GM23248 (cell line): ENCODE measurements around the gene ATP4A. TPM values are rescaled to one million over a fixed set of nuclear protein-coding genes. Genes with fewer than 3 reads are reported as not detected.

Experiments used
- DNase-seq: peaks from one replicate; pipeline ENCODE4 v3.0.0-alpha.2; 2015
- H2AFZ ChIP-seq: fragments of 200-600 bp; sonication (generic); 2 replicates; pipeline ENCODE4 v1.6.1; 2016; ENCODE audit warnings: antibody characterized with exemption
- H3F3A ChIP-seq: fragments of 200-600 bp; sonication (generic); 2 replicates; pipeline ENCODE4 v1.6.1; 2016; ENCODE audit warnings: mild to moderate bottlenecking, antibody characterized with exemption, mixed run types; ENCODE audit not compliant: insufficient read depth
- H3K27ac ChIP-seq: fragments of 200-600 bp; sonication (generic); 2 replicates; pipeline ENCODE4 v1.5.1; 2016; ENCODE audit warnings: mild to moderate bottlenecking
- H3K27me3 ChIP-seq: fragments of 200-600 bp; sonication (generic); replicated peaks from 2 replicates; pipeline ENCODE4 v1.6.1; 2016; ENCODE audit warnings: mild to moderate bottlenecking; ENCODE audit not compliant: insufficient read depth
- H3K36me3 ChIP-seq: fragments of 200-600 bp; sonication (generic); 2 replicates; pipeline ENCODE4 v1.6.1; 2016; ENCODE audit warnings: low read depth, mild to moderate bottlenecking
- H3K4me1 ChIP-seq: fragments of 200-600 bp; sonication (generic); 2 replicates; pipeline ENCODE4 v1.6.1; 2016; ENCODE audit warnings: mild to moderate bottlenecking; ENCODE audit not compliant: insufficient read depth
- H3K4me2 ChIP-seq: fragments of 200-600 bp; sonication (generic); one replicate; pipeline ENCODE4 v1.6.1; 2016; ENCODE audit warnings: mild to moderate bottlenecking; ENCODE audit not compliant: unreplicated experiment
- H3K4me3 ChIP-seq: fragments of 200-600 bp; sonication (generic); 2 replicates; pipeline ENCODE4 v1.5.1; 2016; ENCODE audit warnings: mild to moderate bottlenecking
- H3K79me2 ChIP-seq: fragments of 200-600 bp; sonication (generic); 2 replicates; pipeline ENCODE4 v1.6.1; 2016; ENCODE audit warnings: mild to moderate bottlenecking; ENCODE audit not compliant: insufficient read depth
- H3K9ac ChIP-seq: fragments of 200-600 bp; sonication (generic); 2 replicates; pipeline ENCODE4 v1.6.1; 2016; ENCODE audit warnings: mild to moderate bottlenecking
- H3K9me2 ChIP-seq: fragments of 200-600 bp; sonication (generic); 2 replicates; pipeline ENCODE4 v1.6.1; 2016; ENCODE audit warnings: mixed run types, mild to moderate bottlenecking, moderate library complexity; ENCODE audit not compliant: insufficient read depth
- H3K9me3 ChIP-seq: fragments of 200-600 bp; sonication (generic); one replicate; pipeline ENCODE4 v1.6.1; 2017; ENCODE audit warnings: low read depth
- H4K20me1 ChIP-seq: fragments of 200-600 bp; sonication (generic); 2 replicates; pipeline ENCODE4 v1.6.0; 2016; ENCODE audit not compliant: insufficient read depth
- EZH2 ChIP-seq: fragments of 200-600 bp; sonication (generic); IDR thresholded peaks from 2 replicates; pipeline ENCODE4 v1.6.1; 2018; ENCODE audit warnings: antibody characterized with exemption, mild to moderate bottlenecking; ENCODE audit not compliant: insufficient read depth, poor library complexity, severe bottlenecking
- EZH2phosphoT487 ChIP-seq: fragments of 200-600 bp; sonication (generic); IDR thresholded peaks from 2 replicates; pipeline ENCODE4 v1.6.1; 2018; ENCODE audit warnings: antibody characterized with exemption, moderate library complexity, mild to moderate bottlenecking, low read depth; ENCODE audit not compliant: insufficient read depth
- WGBS, 2 experiments: methylation state at CpG; one replicate each; pipeline ENCODE4 v1.1.6; 2015 to 2017; ENCODE audit warnings: low lambda C conversion rate in 2 of 2, low coverage in 1 of 2; ENCODE audit errors: missing lambda C conversion rate in 2 of 2; 5-methylcytosine and 5-hydroxymethylcytosine counted together
- in situ Hi-C: fragments of 300-500 bp; cut with MboI; formaldehyde crosslinking; loops from 2 replicates; pipeline ENCODE4 v1.15.0; 2020
- polyA plus RNA-seq: library from polyadenylated mRNA; unstranded; fragments of >200 nt; fragmentation: Nextera tagmentation; extraction: Ambion mirVana; gene quantifications from 2 replicates; pipeline ENCODE4 v1.2.1, GENCODE V29; 2016
- total RNA-seq: library from RNA; depleted of rRNA; stranded (reverse); fragments of >200 nt; shearing (Covaris generic); gene quantifications from 2 replicates; pipeline ENCODE4 v1.2.3, GENCODE V29; 2014

The ATP4A gene
- total and polyA plus RNA-seq, 2 experiments from 2014 or later, result not detected

GRCh38 chr19:35571406-35571965 is 8.0 kb upstream of the ATP4A start:
- H3K9me3 ChIP-seq, result no peaks in the 10 kb centered on the region
- DNase-seq, result no peak
- H3K9me2 ChIP-seq, result no peaks in the 10 kb centered on the region
- H3K4me3 ChIP-seq, result no peak overlapping the region
- H3K9ac ChIP-seq, result no peak overlapping the region
- H3F3A ChIP-seq, result no peaks in the 10 kb centered on the region
- TF ChIP-seq EZH2 (no peak), EZH2phosphoT487 (no peak)
- H3K36me3 ChIP-seq, result no peaks in the 10 kb centered on the region
- no peak overlapping the region for H2AFZ ChIP-seq
- H3K27me3 ChIP-seq, result 0 out of 2 replicates have a peak, but pooled peaks cover 18% of the 10 kb centered on the region
- no peaks in the 10 kb centered on the region for H3K79me2 ChIP-seq
- in situ Hi-C loops, result no loop called here
- H3K4me2 ChIP-seq, result no peak overlapping the region
- WGBS, 2 experiments, result 89 to 100% methylated on average over 1 of the region's 1 CpG
- H4K20me1 ChIP-seq, result no peaks in the 10 kb centered on the region
- H3K4me1 ChIP-seq, result no peaks in the 10 kb centered on the region
- no peak overlapping the region for H3K27ac ChIP-seq

DNA sequence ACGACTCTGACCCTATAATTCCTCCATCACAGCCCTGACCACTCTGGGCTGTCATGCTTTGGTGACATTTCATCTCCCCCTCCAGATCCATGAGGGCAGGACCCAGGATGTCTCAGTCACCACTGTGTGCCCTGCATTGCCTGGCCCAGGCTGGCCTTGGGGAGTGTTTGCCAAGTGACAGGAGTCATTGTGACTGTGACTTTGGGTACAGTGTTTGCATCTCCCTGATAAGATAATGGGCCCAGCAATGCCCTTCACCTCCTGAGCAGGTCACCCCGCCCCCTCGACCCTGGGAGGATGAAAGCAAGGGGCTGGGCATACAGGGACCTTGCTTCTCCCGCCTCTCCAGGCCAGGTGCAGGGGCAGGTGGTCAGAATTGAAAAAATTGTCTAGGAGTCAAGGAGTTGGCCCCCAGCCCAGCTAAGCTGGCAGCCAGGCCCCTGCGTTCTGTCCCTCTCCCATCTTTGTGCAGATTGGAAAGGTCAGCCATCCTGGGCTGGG is 5.9 kb upstream of the ATP4A start:
- H2AFZ ChIP-seq, result no peak overlapping the region
- no peaks in the 10 kb centered on the region for H3K79me2 ChIP-seq
- in situ Hi-C loops, result no loop called here
- 28 to 50% methylated on average over 5 of the region's 5 CpGs for WGBS, 2 experiments
- DNase-seq, result no peak
- no peak overlapping the region for H3K27ac ChIP-seq
- no peaks in the 10 kb centered on the region for H3K4me1 ChIP-seq
- H3K9me3 ChIP-seq, result no peaks in the 10 kb centered on the region
- H3F3A ChIP-seq, result no peaks in the 10 kb centered on the region
- H3K4me3 ChIP-seq, result no peak overlapping the region
- H4K20me1 ChIP-seq, result no peaks in the 10 kb centered on the region
- no peaks in the 10 kb centered on the region for H3K9me2 ChIP-seq
- H3K27me3 ChIP-seq, result 0 out of 2 replicates have a peak, but pooled peaks cover 18% of the 10 kb centered on the region
- no peak overlapping the region for H3K4me2 ChIP-seq
- TF ChIP-seq EZH2phosphoT487 (no peak), EZH2 (no peak)
- H3K36me3 ChIP-seq, result no peaks in the 10 kb centered on the region
- H3K9ac ChIP-seq, result no peak overlapping the region

DNA sequence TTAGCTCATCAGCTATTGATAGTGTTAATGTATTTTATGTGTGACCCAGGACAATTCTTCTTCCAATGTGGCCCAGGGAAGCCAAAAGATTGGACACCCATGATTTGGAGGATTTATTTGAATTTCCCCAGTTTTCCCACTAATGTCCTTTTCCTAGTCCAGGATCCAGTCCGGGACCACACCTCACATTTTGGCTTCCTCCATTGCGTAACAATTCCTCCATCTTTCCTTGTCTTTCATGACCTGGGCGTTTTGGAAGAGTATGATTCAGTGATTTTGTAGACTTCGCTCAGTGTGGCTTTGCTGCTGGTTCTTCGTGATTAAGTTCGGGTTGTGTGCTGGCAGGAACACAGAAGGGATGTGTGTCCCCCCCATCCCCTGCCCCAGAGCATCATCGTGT is 3.3 kb upstream of the ATP4A start:
- no peak overlapping the region for H2AFZ ChIP-seq
- no peaks in the 10 kb centered on the region for H3K4me1 ChIP-seq
- in situ Hi-C loops, result no loop called here
- H3K4me2 ChIP-seq, result no peak overlapping the region
- H3K27ac ChIP-seq, result no peak overlapping the region
- 0 out of 2 replicates have a peak, but pooled peaks cover 16% of the 10 kb centered on the region for H3K27me3 ChIP-seq
- H3K79me2 ChIP-seq, result no peaks in the 10 kb centered on the region
- no peak for DNase-seq
- H3K36me3 ChIP-seq, result no peaks in the 10 kb centered on the region
- WGBS, 2 experiments, result 59 to 61% methylated on average over 7 of the region's 7 CpGs
- H3F3A ChIP-seq, result no peaks in the 10 kb centered on the region
- H3K9me2 ChIP-seq, result no peaks in the 10 kb centered on the region
- H3K9ac ChIP-seq, result no peak overlapping the region
- H3K4me3 ChIP-seq, result no peak overlapping the region
- H3K9me3 ChIP-seq, result no peaks in the 10 kb centered on the region
- H4K20me1 ChIP-seq, result no peaks in the 10 kb centered on the region
- TF ChIP-seq EZH2phosphoT487 (no peak), EZH2 (no peak)

- Histone ChIP-seq H3K9ac (no peak overlapping the region), H3F3A (no peaks in the 10 kb centered on the region), H4K20me1 (no peaks in the 10 kb centered on the region), H2AFZ (no peak overlapping the region), H3K4me2 (no peak overlapping the region), H3K9me2 (no peaks in the 10 kb centered on the region), H3K27ac (no peak overlapping the region), H3K9me3 (no peaks in the 10 kb centered on the region), H3K79me2 (no peaks in the 10 kb centered on the region), H3K4me3 (no peak overlapping the region), H3K4me1 (no peaks in the 10 kb centered on the region), H3K27me3 (0 out of 2 replicates have a peak, but pooled peaks cover 12% of the 10 kb centered on the region), H3K36me3 (no peaks in the 10 kb centered on the region)
- in situ Hi-C loops, result no loop called here
- WGBS, 2 experiments, result 50 to 51% methylated on average over 12 of the region's 12 CpGs
- TF ChIP-seq EZH2phosphoT487 (no peak), EZH2 (no peak)
- no peak for DNase-seq
Observed at GRCh38 chr19:35565016-35565856, 1.8 kb upstream of the ATP4A start.
